Natural killer cell (primary cell): ENCODE data around the gene E2F6. TPM values are rescaled to one million over a fixed set of nuclear protein-coding genes. Genes with fewer than 3 reads are reported as not detected.

Source experiments
- ATAC-seq, 3 donors: fragments of 150-1000 bp in 2 of 3; fragments of 200-7000 bp in 1 of 3; cut with Tn5 transposase; 1 replicate in 1 of 3; 2 replicates in 2 of 3; pipeline ENCODE4 v1.10.0; 2021; ENCODE audit warnings: mild to moderate bottlenecking in 2 of 3, moderate library complexity in 2 of 3
- DNase-seq, 2 donors: peaks; one replicate each; pipeline versions ENCODE4 v3.0.0 to v3.0.0-alpha.2; 2013 to 2021; ENCODE audit warnings: mixed read lengths in 1 of 2
- H3K27ac ChIP-seq: one replicate; pipeline ENCODE4 v1.5.1; 2013; ENCODE audit warnings: mild to moderate bottlenecking, low read length
- H3K27me3 ChIP-seq: one replicate; pipeline ENCODE4 v1.6.1; 2013; ENCODE audit warnings: low read length; ENCODE audit not compliant: control insufficient read depth, insufficient read depth
- H3K36me3 ChIP-seq: one replicate; pipeline ENCODE4 v1.6.1; 2013; ENCODE audit warnings: low read length; ENCODE audit not compliant: control insufficient read depth, insufficient read depth
- H3K4me1 ChIP-seq: one replicate; pipeline ENCODE4 v1.6.1; 2013; ENCODE audit warnings: low read length; ENCODE audit not compliant: control insufficient read depth, insufficient read depth
- H3K4me3 ChIP-seq: one replicate; pipeline ENCODE4 v1.5.1; 2013; ENCODE audit warnings: low read length
- H3K9me3 ChIP-seq: one replicate; pipeline ENCODE4 v1.6.1; 2013; ENCODE audit warnings: low read length; ENCODE audit not compliant: control insufficient read depth, insufficient read depth
- H3K27ac Mint-ChIP-seq, 2 donors: one replicate each; pipeline ENCODE4 v1.8.0; 2022; ENCODE audit warnings: mild to moderate bottlenecking in 2 of 2, mixed read lengths in 2 of 2, moderate library complexity in 1 of 2
- H3K27me3 Mint-ChIP-seq, 2 donors: one replicate each; pipeline ENCODE4 v1.8.0; 2022; ENCODE audit warnings: low read depth in 2 of 2, mixed read lengths in 2 of 2
- H3K36me3 Mint-ChIP-seq: one replicate; pipeline ENCODE4 v1.8.0; 2022; ENCODE audit warnings: mixed read lengths
- H3K4me1 Mint-ChIP-seq, 2 donors: one replicate each; pipeline ENCODE4 v1.8.0; 2022; ENCODE audit warnings: mixed read lengths in 2 of 2
- H3K4me3 Mint-ChIP-seq: one replicate; pipeline ENCODE4 v1.8.0; 2022; ENCODE audit warnings: mild to moderate bottlenecking, moderate library complexity, mixed read lengths
- H3K9me3 Mint-ChIP-seq, 2 donors: one replicate each; pipeline ENCODE4 v1.8.0; 2022; ENCODE audit warnings: mixed read lengths in 2 of 2
- WGBS: methylation state at CpG from one replicate; pipeline ENCODE4 v1.1.7; 2013; ENCODE audit warnings: missing lambda C conversion rate; ENCODE audit not compliant: insufficient coverage; 5-methylcytosine and 5-hydroxymethylcytosine counted together
- intact Hi-C: fragments of 100-400 bp; cut with micrococcal nuclease; formaldehyde crosslinking; loops from one replicate; pipeline ENCODE4 v1.14.2; 2022
- total RNA-seq, 4 donors: library from RNA; stranded (reverse); fragments of 120-200 nt in 1 of 4; gene quantifications; one replicate each; pipeline versions ENCODE4 v1.2.3 to v1.2.4, GENCODE V29; 2013 to 2022
- TF ChIP-seq, protein P1 (sequence below): fragments of 200-600 bp; IDR thresholded peaks from one replicate; pipeline ENCODE4 v1.8.0; 2022; ENCODE audit warnings: antibody characterized with exemption

E2F6 gene
- total RNA-seq, 3 donors from 2014 or later (not counting 1 experiment from before 2014, with no cell fraction given): 4.6 to 9.6 (median 8.3) TPM

DNA sequence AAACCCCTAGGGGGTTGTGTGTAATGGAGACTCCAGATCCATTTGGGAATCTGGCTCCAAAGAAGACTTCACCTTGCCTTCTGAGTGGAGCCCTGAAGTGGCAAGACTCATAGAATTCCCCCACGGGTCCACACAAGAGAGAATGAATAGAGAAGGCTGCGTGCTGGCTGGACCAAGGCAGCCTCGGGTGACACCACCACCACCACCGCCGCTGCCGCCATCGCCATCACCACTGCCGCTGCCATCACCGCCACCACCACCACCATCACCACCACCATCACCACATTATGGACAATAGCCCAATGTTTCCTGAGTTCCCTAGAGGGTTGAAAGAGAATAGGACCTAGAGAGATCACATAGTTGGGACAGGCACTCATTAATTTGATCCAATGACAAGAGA, 63.5 kb downstream of the E2F6 start:
- intact Hi-C loops: no loop called here
- Histone ChIP-seq H3K4me1 (no peaks in the 10 kb centered on the region), H3K27me3 (no peaks in the 10 kb centered on the region), H3K27ac (no peak overlapping the region), H3K9me3 (no peaks in the 10 kb centered on the region), H3K36me3 (no peaks in the 10 kb centered on the region), H3K4me3 (no peak overlapping the region)
- Mint-ChIP-seq H3K36me3 (no peaks in the 10 kb centered on the region), H3K27me3 (peaks cover 3 to 9% of the 10 kb centered on the region in 2 donors), H3K27ac (no peak overlapping the region), H3K4me1 (peaks cover 0 to 5% of the 10 kb centered on the region in 2 donors), H3K9me3 (no peaks in the 10 kb centered on the region), H3K4me3 (no peak overlapping the region)
- DNase-seq (no peak), ATAC-seq (no peak)
- WGBS: 98% methylated on average over 9 of the region's 9 CpGs
- TF ChIP-seq, protein P1, sequence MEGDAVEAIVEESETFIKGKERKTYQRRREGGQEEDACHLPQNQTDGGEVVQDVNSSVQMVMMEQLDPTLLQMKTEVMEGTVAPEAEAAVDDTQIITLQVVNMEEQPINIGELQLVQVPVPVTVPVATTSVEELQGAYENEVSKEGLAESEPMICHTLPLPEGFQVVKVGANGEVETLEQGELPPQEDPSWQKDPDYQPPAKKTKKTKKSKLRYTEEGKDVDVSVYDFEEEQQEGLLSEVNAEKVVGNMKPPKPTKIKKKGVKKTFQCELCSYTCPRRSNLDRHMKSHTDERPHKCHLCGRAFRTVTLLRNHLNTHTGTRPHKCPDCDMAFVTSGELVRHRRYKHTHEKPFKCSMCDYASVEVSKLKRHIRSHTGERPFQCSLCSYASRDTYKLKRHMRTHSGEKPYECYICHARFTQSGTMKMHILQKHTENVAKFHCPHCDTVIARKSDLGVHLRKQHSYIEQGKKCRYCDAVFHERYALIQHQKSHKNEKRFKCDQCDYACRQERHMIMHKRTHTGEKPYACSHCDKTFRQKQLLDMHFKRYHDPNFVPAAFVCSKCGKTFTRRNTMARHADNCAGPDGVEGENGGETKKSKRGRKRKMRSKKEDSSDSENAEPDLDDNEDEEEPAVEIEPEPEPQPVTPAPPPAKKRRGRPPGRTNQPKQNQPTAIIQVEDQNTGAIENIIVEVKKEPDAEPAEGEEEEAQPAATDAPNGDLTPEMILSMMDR: no peak

DNA sequence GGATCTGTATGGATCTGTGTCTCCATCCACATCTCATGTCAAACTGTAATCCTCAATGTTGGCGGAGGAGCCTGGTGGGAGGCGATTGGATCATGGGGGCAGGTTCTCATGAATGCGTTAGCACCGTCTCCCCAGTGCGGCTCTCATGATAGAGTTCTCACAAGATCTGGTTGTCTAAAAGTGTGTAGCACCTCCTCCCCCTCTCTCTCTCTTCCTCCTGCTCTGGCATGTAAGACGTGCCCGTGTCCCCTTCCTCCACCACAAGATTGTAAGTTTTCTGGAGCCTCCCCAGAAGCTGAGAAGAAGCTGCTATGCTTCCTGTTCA, 66.6 kb downstream of the E2F6 start:
- intact Hi-C loops: no loop called here
- H3K36me3 Mint-ChIP-seq: no peaks in the 10 kb centered on the region
- H3K4me3 Mint-ChIP-seq: no peak overlapping the region
- 78% methylated on average over 7 of the region's 7 CpGs for WGBS
- H3K4me1 ChIP-seq: no peaks in the 10 kb centered on the region
- H3K9me3 ChIP-seq: no peaks in the 10 kb centered on the region
- TF ChIP-seq, protein P1: no peak
- H3K36me3 ChIP-seq: no peaks in the 10 kb centered on the region
- peaks cover 0 to 5% of the 10 kb centered on the region in 2 donors for H3K4me1 Mint-ChIP-seq
- H3K27me3 Mint-ChIP-seq: peaks cover 8 to 14% of the 10 kb centered on the region in 2 donors
- ATAC-seq (no peak), DNase-seq (no peak)
- no peaks in the 10 kb centered on the region for H3K9me3 Mint-ChIP-seq
- no peak overlapping the region for H3K27ac Mint-ChIP-seq
- H3K27me3 ChIP-seq: no peaks in the 10 kb centered on the region
- no peak overlapping the region for H3K27ac ChIP-seq
- H3K4me3 ChIP-seq: no peak overlapping the region

DNA sequence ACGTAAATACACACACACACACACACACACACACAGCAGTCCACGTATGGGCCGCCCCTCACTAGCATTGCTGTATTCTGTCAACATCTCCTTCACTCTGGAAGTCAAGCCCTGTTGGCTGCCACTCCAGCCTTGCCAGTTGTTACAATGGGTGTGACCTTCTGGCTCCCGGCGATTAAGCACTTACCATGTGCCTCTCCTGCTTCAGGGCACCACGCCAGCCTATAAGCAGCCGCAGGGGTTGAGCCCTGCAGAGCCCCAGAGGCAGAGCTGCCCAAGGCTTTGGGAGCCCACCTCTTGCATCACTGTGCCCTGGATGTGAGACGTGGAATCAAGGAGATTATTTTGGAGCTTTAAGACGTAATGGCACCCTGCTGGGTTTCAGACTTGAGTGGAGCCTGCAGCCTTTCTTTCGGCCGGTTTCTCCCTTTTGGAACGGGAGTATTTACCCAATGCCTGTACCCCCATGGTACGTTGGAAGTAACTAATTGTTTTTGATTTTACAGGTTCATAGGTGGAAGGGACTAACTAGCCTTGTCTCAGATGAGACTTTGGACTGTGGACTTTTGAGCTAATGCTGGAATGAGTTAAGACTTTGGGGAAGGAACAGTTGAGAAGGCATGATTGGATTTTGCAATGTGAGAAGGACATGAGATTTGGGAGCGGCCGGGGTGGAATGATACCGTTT, 67.1 kb downstream of the E2F6 start:
- H3K9me3 ChIP-seq: no peaks in the 10 kb centered on the region
- Mint-ChIP-seq H3K27ac (no peak overlapping the region), H3K27me3 (peaks cover 8 to 14% of the 10 kb centered on the region in 2 donors), H3K4me1 (peaks cover 0 to 2% of the 10 kb centered on the region in 2 donors), H3K4me3 (no peak overlapping the region), H3K9me3 (no peaks in the 10 kb centered on the region), H3K36me3 (no peaks in the 10 kb centered on the region)
- H3K4me3 ChIP-seq: no peak overlapping the region
- H3K4me1 ChIP-seq: no peaks in the 10 kb centered on the region
- ATAC-seq (no peak), DNase-seq (no peak)
- intact Hi-C loops: no loop called here
- H3K27me3 ChIP-seq: no peaks in the 10 kb centered on the region
- H3K36me3 ChIP-seq: no peaks in the 10 kb centered on the region
- no peak overlapping the region for H3K27ac ChIP-seq
- TF ChIP-seq, protein P1: no peak
- WGBS: 90% methylated on average over 15 of the region's 16 CpGs

DNA sequence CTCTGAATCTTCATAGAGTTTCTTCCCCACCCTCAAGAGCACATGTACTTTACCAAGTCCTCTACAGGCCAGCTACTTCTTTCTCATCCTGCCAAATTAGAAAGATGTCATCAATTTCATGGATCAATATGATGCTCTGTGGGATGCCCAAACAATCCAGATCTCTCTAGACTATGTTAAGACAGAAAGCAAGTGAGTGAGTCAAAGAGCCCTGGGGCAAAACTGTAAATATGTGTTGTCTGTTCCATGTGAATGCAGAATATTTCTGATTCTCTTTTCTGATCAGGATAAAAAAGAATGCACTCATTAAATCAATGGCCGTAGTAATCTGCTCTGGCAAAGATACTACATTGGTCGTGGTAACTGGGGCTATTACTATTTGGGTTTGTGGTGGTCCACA, 68.4 kb downstream of the E2F6 start:
- Histone ChIP-seq H3K9me3 (no peaks in the 10 kb centered on the region), H3K27ac (no peak overlapping the region), H3K4me3 (no peak overlapping the region), H3K27me3 (no peaks in the 10 kb centered on the region), H3K4me1 (no peaks in the 10 kb centered on the region), H3K36me3 (no peaks in the 10 kb centered on the region)
- intact Hi-C loops: no loop called here
- H3K4me3 Mint-ChIP-seq: no peak overlapping the region
- H3K27me3 Mint-ChIP-seq: peaks cover 8 to 14% of the 10 kb centered on the region in 2 donors
- TF ChIP-seq, protein P1: no peak
- H3K36me3 Mint-ChIP-seq: no peaks in the 10 kb centered on the region
- no peaks in the 10 kb centered on the region for H3K4me1 Mint-ChIP-seq
- no peaks in the 10 kb centered on the region for H3K9me3 Mint-ChIP-seq
- ATAC-seq: no peak
- WGBS: 83% methylated on average over 2 of the region's 2 CpGs
- no peak for DNase-seq
- H3K27ac Mint-ChIP-seq: no peak overlapping the region
